Effector memory CD8-positive, alpha-beta T cell (primary cell): Measurements from ENCODE around the gene ADAMTSL4.

Experiments used
- ATAC-seq: fragments of 150-1000 bp; cut with Tn5 transposase; replicated peaks from 2 replicates; pipeline ENCODE4 v1.10.0; 2021; ENCODE audit warnings: mild to moderate bottlenecking, moderate library complexity
- DNase-seq, 3 experiments: peaks; one replicate each; pipeline ENCODE4 v3.0.0; 2021
- H3K27ac Mint-ChIP-seq, 2 donors: one replicate each; pipeline ENCODE4 v1.8.0; 2022; ENCODE audit warnings: mild to moderate bottlenecking in 2 of 2, mixed read lengths in 2 of 2, moderate library complexity in 2 of 2
- H3K27me3 Mint-ChIP-seq, 2 donors: one replicate each; pipeline ENCODE4 v1.8.0; 2022; ENCODE audit warnings: mixed read lengths in 2 of 2
- H3K36me3 Mint-ChIP-seq: one replicate; pipeline ENCODE4 v1.8.0; 2022; ENCODE audit warnings: mild to moderate bottlenecking, moderate library complexity, mixed read lengths; ENCODE audit not compliant: insufficient read depth
- H3K4me1 Mint-ChIP-seq, 2 donors: one replicate each; pipeline ENCODE4 v1.8.0; 2022; ENCODE audit warnings: low read depth in 2 of 2, mixed read lengths in 2 of 2
- H3K4me3 Mint-ChIP-seq, 2 donors: one replicate each; pipeline ENCODE4 v1.8.0; 2022; ENCODE audit warnings: mild to moderate bottlenecking in 2 of 2, mixed read lengths in 2 of 2, moderate library complexity in 2 of 2
- H3K9me3 Mint-ChIP-seq, 2 donors: one replicate each; pipeline ENCODE4 v1.8.0; 2022; ENCODE audit warnings: mixed read lengths in 2 of 2

ADAMTSL4 gene

DNA sequence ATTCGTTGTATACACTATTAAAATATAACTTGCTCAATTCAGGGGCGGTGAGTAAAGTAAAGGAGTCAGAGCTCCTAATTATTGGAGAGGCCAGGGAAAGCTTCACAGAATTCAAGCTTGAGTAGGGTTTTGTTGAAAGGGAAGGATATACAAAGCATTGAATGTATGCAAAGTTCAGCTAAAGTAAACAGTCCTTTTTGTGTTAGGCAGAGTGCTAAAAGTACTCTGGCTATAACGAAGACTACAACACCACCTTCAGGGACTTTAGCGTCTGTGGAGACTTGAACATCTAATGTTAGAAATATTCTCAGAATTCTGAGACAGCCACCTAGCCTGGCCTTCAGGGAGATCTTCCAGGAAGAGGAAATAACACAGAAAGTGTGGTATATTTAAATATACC is 32.6 kb upstream of the ADAMTSL4 start:
- ATAC-seq = no peak
- Mint-ChIP-seq H3K36me3 (peaks cover 7% of the 10 kb centered on the region), H3K4me1 (peaks cover 11 to 12% of the 10 kb centered on the region in 2 donors), H3K9me3 (no peaks in the 10 kb centered on the region), H3K27ac (peak overlapping the region in 1 of 2 donors; percentile 90), H3K4me3 (peak overlapping the region; percentile 91 to 92), H3K27me3 (no peaks in the 10 kb centered on the region)
- DNase-seq = no peak

GRCh38 chr1:150521196-150521968 is 27.8 kb upstream of the ADAMTSL4 start:
- no peak for DNase-seq
- Mint-ChIP-seq H3K27me3 (no peaks in the 10 kb centered on the region), H3K27ac (no peak overlapping the region), H3K36me3 (peaks cover 7% of the 10 kb centered on the region), H3K4me1 (peaks cover 2 to 5% of the 10 kb centered on the region in 2 donors), H3K4me3 (no peak overlapping the region), H3K9me3 (no peaks in the 10 kb centered on the region)
- no peak for ATAC-seq

DNA sequence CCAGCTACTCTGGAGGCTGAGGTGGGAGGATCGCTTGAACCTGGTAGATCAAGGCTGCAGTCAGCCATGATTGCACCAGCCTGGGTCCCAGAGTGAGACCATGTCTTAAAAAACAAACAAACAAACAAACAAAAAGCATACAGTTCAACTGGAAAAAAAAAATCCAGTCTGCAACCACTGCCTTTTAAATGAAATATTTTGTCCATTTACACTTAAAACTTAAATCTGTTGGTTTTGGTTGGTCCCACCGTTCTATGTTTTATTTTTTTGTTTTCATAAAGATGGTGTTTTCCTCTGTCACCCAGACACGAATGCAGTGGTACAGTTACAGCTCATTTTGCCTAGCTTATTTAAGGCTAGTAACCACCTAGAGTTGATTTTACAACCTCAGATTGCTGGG is 23.9 kb upstream of the ADAMTSL4 start:
- no peak for DNase-seq
- Mint-ChIP-seq H3K27me3 (no peaks in the 10 kb centered on the region), H3K27ac (no peak overlapping the region), H3K4me3 (no peak overlapping the region), H3K36me3 (peaks cover 3% of the 10 kb centered on the region), H3K9me3 (no peaks in the 10 kb centered on the region), H3K4me1 (no peaks in the 10 kb centered on the region)
- ATAC-seq = no peak

GRCh38 chr1:150528196-150528595 is 21.0 kb upstream of the ADAMTSL4 start:
- Mint-ChIP-seq H3K27me3 (no peaks in the 10 kb centered on the region), H3K4me1 (peaks cover 4 to 5% of the 10 kb centered on the region in 2 donors), H3K9me3 (no peaks in the 10 kb centered on the region), H3K4me3 (no peak overlapping the region), H3K27ac (no peak overlapping the region), H3K36me3 (no peaks in the 10 kb centered on the region)
- DNase-seq (no peak), ATAC-seq (no peak)

GRCh38 chr1:150529017-150529416 is 20.2 kb upstream of the ADAMTSL4 start:
- ATAC-seq (no peak), DNase-seq (no peak)
- Mint-ChIP-seq H3K9me3 (no peaks in the 10 kb centered on the region), H3K27me3 (no peaks in the 10 kb centered on the region), H3K4me1 (peaks cover 4 to 5% of the 10 kb centered on the region in 2 donors), H3K36me3 (no peaks in the 10 kb centered on the region), H3K27ac (no peak overlapping the region), H3K4me3 (no peak overlapping the region)

GRCh38 chr1:150530491-150531159 is 18.6 kb upstream of the ADAMTSL4 start:
- no peak overlapping the region for H3K4me3 Mint-ChIP-seq
- H3K36me3 Mint-ChIP-seq = no peaks in the 10 kb centered on the region
- no peaks in the 10 kb centered on the region for H3K27me3 Mint-ChIP-seq
- peaks cover 4 to 5% of the 10 kb centered on the region in 2 donors for H3K4me1 Mint-ChIP-seq
- H3K27ac Mint-ChIP-seq = no peak overlapping the region
- no peaks in the 10 kb centered on the region for H3K9me3 Mint-ChIP-seq
- ATAC-seq (no peak), DNase-seq (no peak)

- peak overlapping the region in 1 of 2 donors; percentile 26 for H3K27ac Mint-ChIP-seq
Measured at GRCh38 chr1:150532860-150533259, 16.3 kb upstream of the ADAMTSL4 start.

GRCh38 chr1:150534002-150534401 is 15.2 kb upstream of the ADAMTSL4 start:
- DNase-seq (no peak), ATAC-seq (no peak)
- H3K27ac Mint-ChIP-seq = no peak overlapping the region
- H3K4me3 Mint-ChIP-seq = no peak overlapping the region
- no peaks in the 10 kb centered on the region for H3K9me3 Mint-ChIP-seq
- no peaks in the 10 kb centered on the region for H3K36me3 Mint-ChIP-seq
- H3K27me3 Mint-ChIP-seq = peaks cover 0 to 5% of the 10 kb centered on the region in 2 donors
- peaks cover 4 to 5% of the 10 kb centered on the region in 2 donors for H3K4me1 Mint-ChIP-seq

More at GRCh38 chr1:150532860-150533259, 16.3 kb upstream of the ADAMTSL4 start:
- DNase-seq (no peak), ATAC-seq (no peak)
- H3K4me1 Mint-ChIP-seq = peaks cover 4 to 5% of the 10 kb centered on the region in 2 donors
- H3K27me3 Mint-ChIP-seq = peaks cover 0 to 5% of the 10 kb centered on the region in 2 donors
- H3K4me3 Mint-ChIP-seq = no peak overlapping the region
- no peaks in the 10 kb centered on the region for H3K36me3 Mint-ChIP-seq
- H3K9me3 Mint-ChIP-seq = no peaks in the 10 kb centered on the region

DNA sequence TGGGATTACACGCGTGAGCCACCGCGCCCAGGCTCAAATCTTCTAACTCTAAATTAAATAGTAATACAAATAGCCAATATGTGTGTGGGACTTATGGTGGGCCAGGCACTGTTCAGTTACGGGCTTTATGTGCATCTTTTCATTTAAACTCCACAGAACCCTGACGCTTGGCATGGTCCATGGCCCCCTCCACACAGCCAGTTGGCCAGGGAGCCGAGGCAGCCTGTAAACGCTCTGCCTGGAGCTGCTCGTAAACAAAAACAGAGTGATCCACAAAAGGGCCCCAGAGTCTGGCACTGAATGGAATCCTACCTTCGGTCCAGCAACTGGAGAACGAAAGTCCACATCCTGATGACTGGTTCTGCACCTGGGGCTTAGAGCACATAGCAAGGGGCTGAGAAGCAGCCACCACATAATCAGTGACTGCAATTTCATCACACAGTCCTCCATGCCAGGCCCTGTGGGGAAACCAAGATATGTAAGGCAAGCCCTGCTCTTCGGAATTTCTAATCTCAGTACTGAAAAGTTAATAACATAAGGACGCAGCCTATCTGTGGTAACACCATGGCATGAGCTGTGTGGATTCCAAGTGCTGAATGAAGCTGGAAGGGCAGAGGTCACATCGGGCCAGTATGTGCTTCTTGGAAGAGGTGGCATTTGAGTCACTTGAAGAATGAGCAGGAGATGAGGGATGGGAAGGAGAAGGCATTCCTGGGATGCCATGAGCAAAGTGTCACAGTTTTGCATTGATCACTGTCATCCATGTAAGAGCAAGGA is 13.5 kb upstream of the ADAMTSL4 start:
- Mint-ChIP-seq H3K36me3 (no peaks in the 10 kb centered on the region), H3K9me3 (no peaks in the 10 kb centered on the region), H3K4me1 (peaks cover 4 to 5% of the 10 kb centered on the region in 2 donors), H3K27ac (peak overlapping the region in 1 of 2 donors; percentile 8), H3K4me3 (no peak overlapping the region), H3K27me3 (peaks cover 5% of the 10 kb centered on the region in 2 donors)
- DNase-seq (no peak), ATAC-seq (no peak)

- Mint-ChIP-seq H3K27me3 (peaks cover 5% of the 10 kb centered on the region in 2 donors), H3K4me1 (peaks cover 4 to 5% of the 10 kb centered on the region in 2 donors), H3K9me3 (no peaks in the 10 kb centered on the region), H3K27ac (no peak overlapping the region), H3K4me3 (no peak overlapping the region), H3K36me3 (no peaks in the 10 kb centered on the region)
- ATAC-seq = no peak
- no peak for DNase-seq
Measured at GRCh38 chr1:150536836-150537731, 12.1 kb upstream of the ADAMTSL4 start.

GRCh38 chr1:150537732-150538684 is 11.2 kb upstream of the ADAMTSL4 start:
- H3K36me3 Mint-ChIP-seq = no peaks in the 10 kb centered on the region

More at GRCh38 chr1:150537732-150538684, 11.2 kb upstream of the ADAMTSL4 start:
- no peak for DNase-seq
- H3K27ac Mint-ChIP-seq = no peak overlapping the region
- peaks cover 5% of the 10 kb centered on the region in 2 donors for H3K27me3 Mint-ChIP-seq
- no peaks in the 10 kb centered on the region for H3K4me1 Mint-ChIP-seq
- H3K9me3 Mint-ChIP-seq = no peaks in the 10 kb centered on the region
- H3K4me3 Mint-ChIP-seq = no peak overlapping the region
- ATAC-seq = no peak
